HG03135 (cell line): Measurements from ENCODE around the gene OR7G3.

Source experiments
- ATAC-seq: cut with Tn5 transposase; IDR thresholded peaks from one replicate; pipeline ENCODE4 v1.9.1; 2021; ENCODE audit warnings: mild to moderate bottlenecking, moderate library complexity; ENCODE audit not compliant: unreplicated experiment

Gene OR7G3

GRCh38 chr19:9109959-9110358 is 16.8 kb downstream of the OR7G3 start:
- no peak for ATAC-seq

DNA sequence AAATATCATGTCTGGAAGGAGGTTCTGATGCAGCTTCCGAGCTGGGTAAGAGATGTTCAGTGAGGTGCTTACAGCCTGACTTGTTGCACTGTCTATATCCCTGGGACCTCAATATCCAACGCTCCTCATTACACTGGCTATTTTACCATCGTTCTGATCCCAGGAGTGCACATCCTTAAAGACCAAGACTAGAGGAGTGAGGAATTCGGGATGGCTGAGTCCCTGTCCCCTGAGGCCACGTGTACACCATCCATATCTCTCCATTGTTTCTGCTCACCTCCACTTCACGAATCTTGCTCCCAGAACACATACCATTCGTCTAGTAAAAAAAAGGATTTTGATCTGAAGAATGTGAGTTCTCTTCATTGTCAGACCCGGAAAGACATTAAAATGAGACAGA is 19.4 kb downstream of the OR7G3 start, which contains the start of gene OR7G2:
OR7G2 (minus strand) TSS at position 101 of the 400 bp plus-strand sequence. CDS start 4,232 bp downstream, outside the sequence.
- no peak for ATAC-seq

GRCh38 chr19:9086761-9087160 is 40.0 kb downstream of the OR7G3 start, which contains the start of gene OR1M1:
Gene OR1M1, plus strand, starts transcription at chr19:9087061. Its CDS starts 6,184 bp downstream, at chr19:9093245.
- ATAC-seq = no peak

DNA sequence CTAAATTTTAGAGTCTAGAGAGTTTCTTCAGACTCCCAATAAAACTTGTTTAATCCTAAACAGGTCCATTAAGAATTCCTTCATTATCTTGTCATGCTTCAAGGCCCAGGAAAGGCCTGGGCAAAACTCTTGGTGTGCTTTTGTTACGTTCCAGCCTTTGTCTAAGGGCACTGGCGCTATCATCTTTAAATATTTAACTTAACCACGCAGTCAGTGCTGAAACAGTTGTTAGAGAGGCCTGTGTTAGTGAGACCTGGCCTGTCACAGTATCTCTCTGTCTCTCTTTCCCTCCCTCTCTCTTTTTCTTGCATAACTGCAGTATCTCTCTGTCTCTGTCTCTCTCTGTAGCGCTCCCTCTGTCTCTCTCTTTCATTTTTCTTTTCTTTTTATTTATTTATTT is 48.1 kb downstream of the OR7G3 start:
- ATAC-seq = no peak

- ATAC-seq = no peak
Observed at GRCh38 chr19:9076901-9077300, 49.8 kb downstream of the OR7G3 start.
